SH-SY5Y (cell line): Measurements from ENCODE around the gene CKS1B.

Experiments
- GATA2 ChIP-seq: IDR thresholded peaks from 2 replicates; pipeline ENCODE4 v1.6.1; 2011; ENCODE audit warnings: mild to moderate bottlenecking, low read depth, low read length
- GATA3 ChIP-seq: IDR thresholded peaks from 2 replicates; pipeline ENCODE4 v1.6.1; 2011; ENCODE audit warnings: low read depth, mild to moderate bottlenecking, low read length, moderate library complexity

CKS1B gene

DNA sequence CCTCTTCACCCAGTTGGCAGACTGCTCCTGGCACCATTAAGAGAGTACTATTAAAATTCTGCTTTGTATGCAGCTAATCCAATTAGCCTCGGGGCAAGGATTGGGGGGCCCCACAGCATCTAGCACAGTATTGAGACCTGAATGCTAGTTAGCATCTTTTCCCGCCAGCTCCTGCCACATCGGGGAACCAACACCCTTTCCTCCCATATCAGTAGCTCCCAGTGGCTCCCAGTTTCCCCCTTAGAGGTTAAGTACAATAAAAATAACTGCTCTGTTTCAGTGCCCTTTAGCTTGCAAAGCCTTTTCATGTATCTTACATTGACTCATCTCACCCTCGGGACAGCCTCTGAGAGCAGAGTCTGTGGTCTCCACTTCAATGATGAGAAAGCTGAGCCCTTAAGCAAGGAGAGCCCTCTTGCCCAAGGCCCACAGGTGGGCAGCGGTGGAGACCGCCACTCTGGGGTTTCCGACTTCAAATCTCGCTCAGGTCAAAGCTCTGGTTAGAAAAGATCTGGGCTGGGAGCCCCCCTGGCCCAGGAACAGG, 33.8 kb upstream of the CKS1B start:
- TF ChIP-seq GATA3, result no peak
- TF ChIP-seq GATA2, result no peak

DNA sequence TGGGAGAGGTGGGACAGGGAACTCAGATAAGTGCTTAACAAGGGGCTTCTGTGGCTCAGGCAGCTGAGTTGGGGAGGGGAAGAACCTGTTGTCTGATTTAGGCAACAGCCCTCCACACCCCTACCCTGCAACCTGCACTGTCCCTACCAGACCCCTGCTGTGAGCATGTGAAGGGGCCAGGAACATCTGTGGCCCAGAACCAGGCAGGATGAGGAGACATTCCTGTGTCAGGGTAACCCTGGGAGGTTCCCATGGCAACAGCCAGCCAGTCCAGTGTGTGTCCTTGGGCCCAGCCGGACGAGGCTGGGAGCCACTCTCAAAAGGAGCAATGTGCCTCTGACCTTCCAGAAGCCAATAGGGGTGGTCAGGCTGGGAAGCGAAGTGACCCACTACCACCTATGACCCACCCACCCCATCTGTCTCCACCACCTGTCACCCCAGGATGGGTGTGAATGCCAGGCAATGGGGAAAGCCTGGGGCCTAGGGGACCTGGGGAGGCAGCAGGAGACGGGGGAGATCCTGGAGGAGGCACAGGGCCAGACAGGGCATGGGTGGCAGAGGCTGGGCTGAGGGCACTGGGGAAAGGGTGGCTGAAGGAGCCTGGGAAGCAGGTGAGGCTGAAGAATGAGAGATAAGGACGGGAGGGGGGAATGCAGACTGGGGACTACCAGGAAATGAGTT, 33.0 kb upstream of the CKS1B start:
- TF ChIP-seq GATA3 (no peak), GATA2 (no peak)

DNA sequence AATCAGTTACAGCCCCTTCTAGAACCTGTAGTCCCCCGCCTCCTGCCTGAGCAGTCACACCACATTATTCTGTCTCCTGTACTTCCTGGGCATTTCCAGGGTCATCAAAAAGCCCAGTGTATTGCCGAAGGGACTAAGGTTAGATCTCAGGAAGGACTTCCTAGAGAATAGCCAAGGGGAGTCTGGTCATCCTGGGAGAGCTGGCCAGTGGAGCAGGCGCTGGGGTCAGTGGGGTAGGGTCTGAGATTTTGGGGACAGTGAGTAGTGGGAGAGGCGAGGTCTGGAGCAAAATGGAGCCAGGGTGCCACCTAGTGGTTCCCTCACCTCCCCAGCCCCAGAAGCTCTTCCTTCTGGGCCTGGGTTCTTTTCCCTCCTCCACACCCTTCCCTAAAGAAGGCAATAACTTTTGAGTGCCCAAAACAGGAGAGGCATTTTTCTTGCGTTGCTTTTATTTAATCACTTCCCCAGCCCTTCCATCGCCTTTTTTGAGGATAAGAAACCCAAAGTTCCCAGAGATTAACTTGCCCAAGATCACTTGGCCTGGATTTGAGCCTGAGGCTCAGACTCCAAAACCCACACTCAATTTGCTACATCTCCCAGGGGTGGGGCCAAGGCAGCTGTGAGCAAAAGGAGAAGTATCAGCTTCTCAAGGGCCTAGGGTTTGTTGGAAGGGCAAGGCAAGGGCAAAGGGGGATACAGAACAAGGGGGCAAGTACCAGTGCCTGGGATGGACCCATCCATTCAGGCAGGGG, 30.7 kb upstream of the CKS1B start:
- TF ChIP-seq GATA3 (no peak), GATA2 (no peak)

DNA sequence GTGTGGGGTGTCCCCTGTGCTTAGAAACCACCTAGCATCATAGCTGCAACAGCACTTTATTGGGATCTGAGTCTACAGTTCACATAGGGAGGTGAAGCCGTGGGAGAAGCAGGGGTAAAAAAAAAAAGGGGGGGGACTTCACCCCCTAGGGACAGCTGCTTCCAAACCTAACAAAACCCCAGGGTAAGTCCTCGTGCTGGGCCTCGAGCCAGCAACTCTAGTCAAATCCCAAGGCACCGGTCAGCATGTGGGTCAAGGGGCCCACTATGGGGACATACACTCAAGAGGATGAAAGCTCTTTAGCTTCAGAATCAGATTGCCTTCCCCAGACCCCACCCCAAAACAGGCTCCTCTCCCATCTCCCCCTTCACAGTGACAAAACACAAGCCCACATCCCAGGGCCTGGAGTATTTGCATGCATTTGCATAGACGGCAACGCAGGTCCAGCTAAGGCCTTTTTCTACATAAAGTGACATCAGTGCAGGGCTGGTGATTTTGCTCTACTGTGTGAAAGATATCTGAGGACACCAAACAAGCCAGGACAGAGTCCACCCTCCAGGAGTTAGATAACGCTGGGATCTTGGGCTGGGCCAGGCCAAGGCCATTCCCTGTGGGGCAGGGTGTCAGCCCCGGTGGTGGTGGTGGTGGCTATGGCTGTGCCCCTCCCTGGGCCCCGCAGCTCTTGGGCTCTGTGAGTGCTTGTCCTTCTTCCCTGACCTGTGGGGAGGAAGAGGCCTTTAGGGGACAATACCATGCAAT, 29.9 kb upstream of the CKS1B start:
- TF ChIP-seq GATA2 (no peak), GATA3 (no peak)

DNA sequence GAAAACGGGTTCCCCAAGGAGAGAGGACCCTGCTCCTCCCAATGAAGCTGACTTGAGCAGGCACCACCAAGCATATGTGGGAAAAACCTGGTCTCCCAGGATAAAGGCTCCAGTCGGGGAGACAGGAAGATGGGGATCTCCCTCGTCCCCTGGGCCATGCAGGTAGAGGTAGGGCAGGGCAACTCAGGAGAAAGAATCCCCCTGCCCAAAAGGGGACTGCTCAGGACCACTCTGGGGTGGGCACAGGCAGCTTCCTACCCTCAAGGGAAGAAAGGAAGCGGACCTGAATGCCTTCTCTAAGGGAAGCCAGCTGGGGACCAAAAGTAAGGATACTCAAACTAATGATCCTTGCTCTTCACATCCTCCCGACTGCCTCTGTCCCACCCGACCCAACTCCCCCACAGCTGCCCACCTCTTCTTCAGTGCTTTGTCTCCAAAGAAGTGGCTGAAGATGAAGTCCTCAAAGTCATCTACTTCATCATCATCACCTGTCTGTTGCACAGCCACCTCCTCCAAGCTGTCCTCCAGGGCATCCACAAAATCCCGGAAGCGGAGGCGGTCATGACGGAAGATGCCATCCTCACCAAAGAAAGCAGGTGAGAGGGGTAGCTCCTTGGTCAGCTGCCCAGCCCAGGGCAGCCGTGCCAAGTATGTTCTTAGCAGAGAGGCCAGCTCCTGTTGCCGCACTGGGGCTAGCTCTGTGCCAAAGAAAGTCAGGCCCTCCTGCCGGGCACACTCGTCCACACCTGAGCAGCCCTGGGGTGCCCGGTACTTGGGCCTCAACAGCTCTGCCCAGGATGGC, 29.1 kb upstream of the CKS1B start:
- TF ChIP-seq GATA2 (no peak), GATA3 (no peak)

DNA sequence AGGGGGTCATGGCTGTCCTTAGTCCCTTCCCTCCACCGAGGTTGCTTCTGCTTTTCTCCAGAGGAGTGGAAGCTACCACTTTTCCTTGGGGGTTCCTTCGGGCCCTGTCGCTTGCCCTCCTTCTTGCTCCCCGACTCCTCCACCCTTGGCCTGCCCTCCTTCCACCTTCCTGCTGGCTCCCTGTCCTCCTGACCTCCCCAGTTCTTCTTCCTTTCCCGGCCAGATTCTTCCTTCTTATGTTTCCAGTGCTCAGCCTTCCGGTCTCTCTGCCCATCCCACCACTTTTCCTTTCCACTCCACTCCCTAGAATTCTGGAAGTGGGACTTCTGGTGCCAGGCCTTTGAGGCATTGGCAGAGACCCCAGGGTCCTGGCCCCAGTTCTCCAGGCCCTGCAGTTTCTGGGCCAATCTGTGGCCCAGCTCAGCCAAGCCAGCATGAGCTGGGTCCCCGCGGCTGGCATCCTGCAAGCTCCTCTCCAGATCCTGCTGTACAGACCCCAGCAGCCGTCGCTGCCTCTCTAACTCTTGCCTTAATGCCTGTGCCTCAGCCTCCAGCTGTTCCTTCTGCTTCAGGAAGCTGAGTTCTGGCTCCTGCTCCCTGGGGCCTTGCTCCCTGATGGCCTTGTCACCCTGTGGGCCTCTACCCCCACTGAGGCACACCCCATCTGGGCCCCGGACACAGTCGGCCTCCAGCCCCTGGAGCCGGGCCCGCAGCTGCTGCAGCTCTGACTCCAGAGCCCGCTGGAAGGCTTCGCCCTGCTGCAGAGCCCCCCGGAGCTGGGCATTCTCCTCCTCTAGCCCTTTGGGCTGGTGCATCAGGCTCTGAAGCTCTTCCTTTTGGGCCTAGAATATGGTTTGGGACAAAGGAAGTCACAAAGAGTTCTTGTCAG, 28.3 kb upstream of the CKS1B start:
- no peak for TF ChIP-seq GATA2
- no peak for TF ChIP-seq GATA3

DNA sequence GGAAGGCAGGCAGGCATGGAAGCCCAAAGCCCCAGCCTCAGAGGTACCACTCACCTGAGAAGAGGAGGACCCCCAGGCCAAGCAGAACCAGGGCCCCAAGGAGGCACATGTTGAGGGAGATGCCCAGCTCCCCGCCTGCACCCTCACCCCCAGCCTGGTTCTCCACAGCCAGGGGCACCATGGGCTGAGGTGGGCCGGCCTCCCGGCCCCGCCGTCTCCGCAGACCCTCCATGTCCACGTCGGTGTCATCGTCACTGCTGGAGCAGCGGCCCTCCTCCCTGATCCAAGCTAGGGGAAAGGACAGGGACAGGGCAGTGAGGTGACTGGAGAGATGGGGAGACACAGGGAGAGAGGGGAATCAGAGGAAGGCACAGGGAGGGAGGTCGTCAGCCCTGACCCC, 26.4 kb upstream of the CKS1B start:
- TF ChIP-seq GATA2 (no peak), GATA3 (no peak)

DNA sequence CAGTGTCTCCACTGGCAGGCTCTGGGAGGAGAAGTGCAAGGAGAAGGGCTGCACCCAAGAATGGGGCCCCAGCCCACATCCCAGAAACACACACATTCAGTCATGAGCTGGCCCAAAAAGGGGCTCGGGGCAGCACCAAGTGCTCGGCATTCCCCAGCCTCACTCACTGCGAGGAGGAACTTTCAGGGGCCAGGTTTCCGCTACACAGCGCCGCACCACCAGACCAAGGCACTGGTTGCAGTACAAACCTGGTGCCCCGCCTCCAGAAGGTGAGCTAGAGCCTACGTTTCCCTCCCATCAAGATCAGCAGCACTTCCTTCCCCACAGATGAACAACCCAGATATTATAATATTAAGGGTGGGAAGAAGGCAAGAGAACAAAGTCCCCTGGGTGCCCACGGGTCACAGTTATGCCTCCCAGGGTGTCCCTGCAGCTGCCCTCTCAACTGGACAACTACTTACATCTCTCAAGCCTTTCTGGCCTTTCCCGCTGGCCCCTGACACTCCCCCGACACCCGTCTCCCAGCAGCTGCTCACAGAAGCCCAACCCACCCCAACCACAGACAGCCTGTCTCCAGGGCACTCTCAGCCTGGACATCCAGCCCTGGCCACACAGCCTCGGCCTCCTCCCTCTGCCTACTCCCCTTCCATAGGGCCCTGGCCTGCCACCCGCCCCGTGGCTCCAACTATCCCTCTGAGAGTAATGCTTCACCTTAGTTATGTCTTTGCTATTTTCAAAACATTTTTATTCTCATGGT, 22.4 kb upstream of the CKS1B start:
- no peak for TF ChIP-seq GATA3
- TF ChIP-seq GATA2, result no peak

DNA sequence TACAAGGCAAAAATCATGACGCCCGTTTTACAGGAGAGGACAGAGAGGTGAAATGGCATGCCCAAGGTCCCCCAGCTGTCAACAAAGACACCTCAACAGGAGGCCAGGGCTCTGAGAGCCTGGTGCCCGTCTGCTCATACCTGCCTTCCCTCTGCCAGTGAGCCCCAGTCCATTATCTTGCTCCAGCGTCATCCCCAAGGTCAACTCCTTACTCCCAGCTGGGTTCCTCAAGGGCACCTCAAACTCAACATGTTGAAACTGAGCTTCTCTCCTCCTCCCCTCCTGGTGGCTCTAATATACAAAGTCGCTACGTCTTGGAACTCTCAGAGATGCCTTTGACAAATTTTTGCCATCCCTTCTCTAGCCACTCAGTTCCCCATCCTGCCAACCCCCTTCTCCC, 21.8 kb upstream of the CKS1B start:
- TF ChIP-seq GATA3 (no peak), GATA2 (no peak)

DNA sequence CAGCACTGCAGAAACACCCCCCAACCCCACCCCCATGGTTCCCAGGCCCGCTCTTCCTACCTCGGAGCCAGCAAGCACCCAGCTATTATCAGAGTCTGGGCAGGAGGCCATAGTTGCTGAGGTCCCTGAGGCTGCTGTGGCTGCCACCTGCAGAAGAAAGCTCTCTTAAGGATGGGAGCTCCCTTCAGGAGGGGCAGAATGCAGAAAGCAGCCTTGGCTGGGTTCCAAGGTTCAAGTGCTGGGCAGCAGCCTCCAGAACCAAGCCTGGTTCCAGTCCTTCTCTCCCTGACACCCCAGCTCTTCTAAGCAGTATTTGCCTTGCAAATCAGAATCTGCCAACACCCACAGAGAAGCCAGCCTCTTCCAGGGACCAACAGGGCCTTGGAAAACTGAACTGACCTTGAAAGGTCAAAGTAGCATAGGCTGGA, 20.9 kb upstream of the CKS1B start:
- TF ChIP-seq GATA3 (no peak), GATA2 (no peak)

DNA sequence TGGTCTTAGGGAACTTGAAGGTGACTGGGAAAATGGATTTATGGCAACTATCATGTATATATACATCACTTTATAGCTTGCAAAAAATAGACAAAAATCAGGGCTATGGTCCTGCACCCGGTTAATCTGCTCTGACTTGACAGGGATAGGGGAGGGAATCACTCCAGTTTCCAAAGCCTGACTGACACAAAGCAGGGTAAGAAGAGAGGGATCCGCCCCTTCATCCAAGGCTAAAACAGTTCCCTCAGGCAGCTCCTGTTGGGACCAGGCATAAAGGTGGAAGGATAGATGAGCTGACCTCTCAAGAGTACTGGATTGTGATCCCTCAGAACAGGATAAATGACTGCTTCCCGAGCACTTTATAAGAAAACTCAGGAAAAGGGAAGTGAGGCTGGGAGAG, 19.9 kb upstream of the CKS1B start:
- TF ChIP-seq GATA3 (no peak), GATA2 (no peak)
